ENCODE results near the gene HAX1. TPM values are rescaled to one million over a fixed set of nuclear protein-coding genes. Genes with fewer than 3 reads are reported as not detected.
"Not testable (repeated sequence)": the region's sequence is repeated elsewhere in the genome, so short reads cannot be mapped to it uniquely, and the experiment has no call there.

Gene HAX1
- total and polyA plus RNA-seq, 2 donors (not counting 1 experiment from before 2014, with no cell fraction given) = 89.9 to 152 TPM

GRCh38 chr1:154225370-154225769, 47.1 kb upstream of the HAX1 start:
- DNase-seq (ENCODE audit: low read depth in 2 of 2) = no peak

GRCh38 chr1:154231112-154231511, 41.3 kb upstream of the HAX1 start:
- not testable (repeated sequence) for H4K20me1 ChIP-seq (ENCODE audit: control insufficient read depth, extremely low read depth, insufficient read depth, low read length); H3K27ac ChIP-seq (ENCODE audit: insufficient read depth, low read length); H2AFZ ChIP-seq (ENCODE audit: low read length); H3K4me1 ChIP-seq (ENCODE audit: control insufficient read depth, extremely low read depth, insufficient read depth, low read length); H3K4me3 ChIP-seq (replicated peaks in 1 of 4; ENCODE audit: control extremely low read depth in 1 of 4, insufficient read depth in 1 of 4, low read depth in 3 of 4, low read length in 4 of 4); H3K9me3 ChIP-seq (ENCODE audit: control insufficient read depth, insufficient read depth, low read depth, low read length); DNase-seq (ENCODE audit: low read depth in 2 of 2); H3K9ac ChIP-seq (ENCODE audit: insufficient read depth, low read length); H3K4me2 ChIP-seq (ENCODE audit: extremely low read depth, insufficient read depth, low read length); H3K27me3 ChIP-seq (ENCODE audit: control insufficient read depth, insufficient read depth, low read length)
- Histone ChIP-seq H3K36me3 (ENCODE audit: control insufficient read depth, insufficient read depth, low read length) (peaks cover 18% of the 10 kb centered on the region), H3K79me2 (ENCODE audit: control insufficient read depth, insufficient read depth, low read length) (peaks cover 37% of the 10 kb centered on the region)

More at GRCh38 chr1:154225370-154225769, 47.1 kb upstream of the HAX1 start:
- Histone ChIP-seq H2AFZ (ENCODE audit: low read length) (no peak overlapping the region), H3K9me3 (ENCODE audit: control insufficient read depth, insufficient read depth, low read depth, low read length) (no peaks in the 10 kb centered on the region), H3K9ac (ENCODE audit: insufficient read depth, low read length) (no peak overlapping the region), H3K4me1 (ENCODE audit: control insufficient read depth, extremely low read depth, insufficient read depth, low read length) (no peaks in the 10 kb centered on the region), H3K79me2 (ENCODE audit: control insufficient read depth, insufficient read depth, low read length) (peaks cover 72% of the 10 kb centered on the region), H3K4me2 (ENCODE audit: extremely low read depth, insufficient read depth, low read length) (no peak overlapping the region), H3K27me3 (ENCODE audit: control insufficient read depth, insufficient read depth, low read length) (no peaks in the 10 kb centered on the region), H3K4me3 (replicated peaks in 1 of 4; ENCODE audit: control extremely low read depth in 1 of 4, insufficient read depth in 1 of 4, low read depth in 3 of 4, low read length in 4 of 4) (no peak overlapping the region), H3K36me3 (ENCODE audit: control insufficient read depth, insufficient read depth, low read length) (peaks cover 9% of the 10 kb centered on the region), H4K20me1 (ENCODE audit: control insufficient read depth, extremely low read depth, insufficient read depth, low read length) (peaks cover 3% of the 10 kb centered on the region), H3K27ac (ENCODE audit: insufficient read depth, low read length) (no peak overlapping the region)
- TF ChIP-seq EZH2 (IDR thresholded peaks at IDR 0.05; ENCODE audit: low read length, missing control alignments) (no peak), CTCF (conservative IDR thresholded peaks at IDR 0.05 in 1 of 2, IDR thresholded peaks at IDR 0.05 in 1 of 2; ENCODE audit: low read depth in 1 of 2, low read length in 2 of 2) (no peak)

GRCh38 chr1:154233127-154233526, 39.3 kb upstream of the HAX1 start:
- not testable (repeated sequence) for H4K20me1 ChIP-seq (ENCODE audit: control insufficient read depth, extremely low read depth, insufficient read depth, low read length); H3K9ac ChIP-seq (ENCODE audit: insufficient read depth, low read length); H3K9me3 ChIP-seq (ENCODE audit: control insufficient read depth, insufficient read depth, low read depth, low read length); H3K4me3 ChIP-seq (replicated peaks in 1 of 4; ENCODE audit: control extremely low read depth in 1 of 4, insufficient read depth in 1 of 4, low read depth in 3 of 4, low read length in 4 of 4); H3K27ac ChIP-seq (ENCODE audit: insufficient read depth, low read length); DNase-seq (ENCODE audit: low read depth in 2 of 2); H3K4me1 ChIP-seq (ENCODE audit: control insufficient read depth, extremely low read depth, insufficient read depth, low read length); H3K27me3 ChIP-seq (ENCODE audit: control insufficient read depth, insufficient read depth, low read length); H3K4me2 ChIP-seq (ENCODE audit: extremely low read depth, insufficient read depth, low read length); H2AFZ ChIP-seq (ENCODE audit: low read length)
- peaks cover 34% of the 10 kb centered on the region for H3K79me2 ChIP-seq (ENCODE audit: control insufficient read depth, insufficient read depth, low read length)
- H3K36me3 ChIP-seq (ENCODE audit: control insufficient read depth, insufficient read depth, low read length) = peaks cover 21% of the 10 kb centered on the region

GRCh38 chr1:154236855-154237254, 35.6 kb upstream of the HAX1 start:
- peaks cover 16% of the 10 kb centered on the region for H3K36me3 ChIP-seq (ENCODE audit: control insufficient read depth, insufficient read depth, low read length)
- no peak overlapping the region for H2AFZ ChIP-seq (ENCODE audit: low read length)
- no peaks in the 10 kb centered on the region for H4K20me1 ChIP-seq (ENCODE audit: control insufficient read depth, extremely low read depth, insufficient read depth, low read length)
- H3K27ac ChIP-seq (ENCODE audit: insufficient read depth, low read length) = no peak overlapping the region
- TF ChIP-seq CTCF (conservative IDR thresholded peaks at IDR 0.05 in 1 of 2, IDR thresholded peaks at IDR 0.05 in 1 of 2; ENCODE audit: low read depth in 1 of 2, low read length in 2 of 2) = no peak
- no peak for TF ChIP-seq EZH2 (IDR thresholded peaks at IDR 0.05; ENCODE audit: low read length, missing control alignments)
- no peak overlapping the region for H3K9ac ChIP-seq (ENCODE audit: insufficient read depth, low read length)
- DNase-seq (ENCODE audit: low read depth in 2 of 2) = no peak
- H3K4me1 ChIP-seq (ENCODE audit: control insufficient read depth, extremely low read depth, insufficient read depth, low read length) = no peaks in the 10 kb centered on the region
- no peaks in the 10 kb centered on the region for H3K27me3 ChIP-seq (ENCODE audit: control insufficient read depth, insufficient read depth, low read length)
- no peak overlapping the region for H3K4me3 ChIP-seq (replicated peaks in 1 of 4; ENCODE audit: control extremely low read depth in 1 of 4, insufficient read depth in 1 of 4, low read depth in 3 of 4, low read length in 4 of 4)
- no peaks in the 10 kb centered on the region for H3K9me3 ChIP-seq (ENCODE audit: control insufficient read depth, insufficient read depth, low read depth, low read length)
- H3K79me2 ChIP-seq (ENCODE audit: control insufficient read depth, insufficient read depth, low read length) = peaks cover 33% of the 10 kb centered on the region
- H3K4me2 ChIP-seq (ENCODE audit: extremely low read depth, insufficient read depth, low read length) = no peak overlapping the region
